ENCODE results near the gene REPS1. TPM values are rescaled to one million over a fixed set of nuclear protein-coding genes. Genes with fewer than 3 reads are reported as not detected.

REPS1 gene
- total and polyA plus RNA-seq, 7 donors: 13.0 to 23.9 (median 17.2) TPM

DNA sequence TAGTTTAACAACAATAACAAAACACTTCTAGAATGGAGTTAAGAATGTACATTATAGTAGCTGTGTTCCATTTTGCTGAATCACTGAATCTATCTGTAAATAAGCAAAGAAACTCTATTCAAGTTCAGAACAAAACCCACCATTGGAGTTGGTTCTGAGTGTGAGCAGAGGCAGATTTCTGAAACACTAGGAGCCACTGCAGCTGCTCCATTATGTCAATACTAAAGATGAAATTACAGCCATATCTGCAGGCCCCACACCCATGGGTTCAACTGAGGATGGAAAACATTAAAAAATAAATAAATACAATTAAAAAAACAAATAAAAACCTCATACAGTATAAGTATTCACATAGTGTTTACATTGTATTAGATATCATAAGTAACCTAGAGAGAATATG is 91.0 kb downstream of the REPS1 start:
- intact Hi-C loops (cut with DNase I): no loop called here

DNA sequence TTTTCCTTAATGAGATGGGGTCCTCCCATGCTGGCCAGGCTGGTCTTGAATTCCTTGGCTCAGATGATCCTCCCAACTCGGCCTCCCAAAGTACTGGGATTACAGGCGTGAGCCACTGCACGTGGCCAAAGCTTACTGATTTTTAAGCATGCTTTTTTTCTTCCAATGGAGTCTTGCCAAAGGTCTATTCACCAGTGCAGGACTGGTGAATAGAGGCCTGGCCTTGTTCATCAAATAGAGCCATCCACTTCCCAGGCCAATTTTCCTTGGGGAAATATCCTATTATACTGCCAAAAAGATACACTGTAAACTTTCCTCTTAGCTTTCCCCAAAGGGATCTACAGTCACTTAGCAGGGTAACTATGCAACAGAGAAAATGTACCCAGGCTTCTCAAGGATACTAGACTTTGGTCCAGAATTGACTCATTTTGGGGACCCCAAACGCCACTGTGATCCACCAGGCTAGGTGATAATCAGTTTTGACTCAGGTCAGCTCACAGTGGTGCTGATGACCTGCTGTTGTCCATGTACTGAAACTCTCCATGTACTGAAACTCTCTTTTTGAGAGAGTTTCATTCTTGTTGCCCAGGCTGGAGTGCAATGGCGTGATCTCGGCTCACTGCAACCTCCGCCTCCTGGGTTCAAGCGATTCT is 91.8 kb downstream of the REPS1 start:
- H3K27ac ChIP-seq: no peak overlapping the region
- no peak for TF ChIP-seq CTCF (IDR thresholded peaks at IDR 0.05)
- peaks cover 0 to 20% of the 10 kb centered on the region in 2 donors for H3K36me3 ChIP-seq (ENCODE audit: insufficient read depth in 1 of 2, low read depth in 1 of 2)
- no peaks in the 10 kb centered on the region for H3K27me3 ChIP-seq (ENCODE audit: insufficient read depth in 3 of 3, low read length in 2 of 3)
- no peak overlapping the region for H3K4me3 ChIP-seq
- no peaks in the 10 kb centered on the region for H3K4me1 ChIP-seq
- ATAC-seq (no peak), DNase-seq (no peak)
- no peaks in the 10 kb centered on the region for H3K9me3 ChIP-seq
- intact Hi-C loops (cut with DNase I): no loop called here
- 76 to 85% (median 80%) methylated on average over 8 of the region's 8 CpGs for WGBS, 3 donors

More for the DNA sequence above, 91.0 kb downstream of the REPS1 start:
- no peaks in the 10 kb centered on the region for H3K9me3 ChIP-seq
- H3K4me1 ChIP-seq: no peaks in the 10 kb centered on the region
- peaks cover 0 to 28% of the 10 kb centered on the region in 2 donors for H3K36me3 ChIP-seq (ENCODE audit: insufficient read depth in 1 of 2, low read depth in 1 of 2)
- no peak overlapping the region for H3K4me3 ChIP-seq
- no peak overlapping the region for H3K27ac ChIP-seq
- ATAC-seq: no peak
- TF ChIP-seq CTCF (IDR thresholded peaks at IDR 0.05): no peak
- no peaks in the 10 kb centered on the region for H3K27me3 ChIP-seq (ENCODE audit: insufficient read depth in 3 of 3, low read length in 2 of 3)
- DNase-seq: no peak

GRCh38 chr6:138891255-138891986 is 96.6 kb downstream of the REPS1 start:
- no peak overlapping the region for H3K4me3 ChIP-seq
- H3K27ac ChIP-seq: no peak overlapping the region
- intact Hi-C loops (cut with DNase I): no loop called here
- H3K4me1 ChIP-seq: no peaks in the 10 kb centered on the region
- no peak for TF ChIP-seq CTCF (IDR thresholded peaks at IDR 0.05)
- no peaks in the 10 kb centered on the region for H3K27me3 ChIP-seq (ENCODE audit: insufficient read depth in 3 of 3, low read length in 2 of 3)
- DNase-seq: no peak
- H3K36me3 ChIP-seq (ENCODE audit: insufficient read depth in 1 of 2, low read depth in 1 of 2): no peaks in the 10 kb centered on the region
- WGBS, 3 donors: 86 to 92% (median 86%) methylated on average over 3 of the region's 3 CpGs
- no peaks in the 10 kb centered on the region for H3K9me3 ChIP-seq
- ATAC-seq: no peak

- intact Hi-C loops (cut with DNase I): no loop called here
- no peak for ATAC-seq
Measured at GRCh38 chr6:138885156-138885819, 102.8 kb downstream of the REPS1 start.

More at GRCh38 chr6:138885156-138885819, 102.8 kb downstream of the REPS1 start:
- Histone ChIP-seq H3K9me3 (no peaks in the 10 kb centered on the region), H3K27me3 (ENCODE audit: insufficient read depth in 3 of 3, low read length in 2 of 3) (no peaks in the 10 kb centered on the region), H3K4me3 (no peak overlapping the region), H3K27ac (no peak overlapping the region), H3K36me3 (ENCODE audit: insufficient read depth in 1 of 2, low read depth in 1 of 2) (no peaks in the 10 kb centered on the region), H3K4me1 (no peaks in the 10 kb centered on the region)
- 83 to 87% (median 84%) methylated on average over 13 of the region's 13 CpGs for WGBS, 3 donors
- TF ChIP-seq CTCF (IDR thresholded peaks at IDR 0.05): no peak
- no peak for DNase-seq
